Measurements from ENCODE around the gene EDC4.
A peak's percentile ranks its signal among the peaks of the same experiment; 100 is the strongest.

The EDC4 gene

GRCh38 chr16:67843343-67843765 is 29.5 kb upstream of the EDC4 start:
- no peaks in the 10 kb centered on the region for H3K36me3 Mint-ChIP-seq
- H3K9me3 Mint-ChIP-seq (ENCODE audit: low read depth): no peaks in the 10 kb centered on the region
- no peaks in the 10 kb centered on the region for H3K27me3 Mint-ChIP-seq
- peaks cover 46% of the 10 kb centered on the region for H3K4me1 Mint-ChIP-seq (ENCODE audit: low read depth)
- peak overlapping the region; percentile 92 for H3K27ac Mint-ChIP-seq
- H3K4me3 Mint-ChIP-seq: peak overlapping the region; percentile 91

GRCh38 chr16:67844497-67844896 is 28.4 kb upstream of the EDC4 start:
- peak overlapping the region; percentile 93 for H3K4me3 Mint-ChIP-seq
- H3K27me3 Mint-ChIP-seq: no peaks in the 10 kb centered on the region
- peaks cover 50% of the 10 kb centered on the region for H3K4me1 Mint-ChIP-seq (ENCODE audit: low read depth)
- H3K27ac Mint-ChIP-seq: peak overlapping the region; percentile 92
- H3K9me3 Mint-ChIP-seq (ENCODE audit: low read depth): no peaks in the 10 kb centered on the region
- H3K36me3 Mint-ChIP-seq: no peaks in the 10 kb centered on the region

- no peaks in the 10 kb centered on the region for H3K9me3 Mint-ChIP-seq (ENCODE audit: low read depth)
- H3K4me1 Mint-ChIP-seq (ENCODE audit: low read depth): peaks cover 51% of the 10 kb centered on the region
- H3K4me3 Mint-ChIP-seq: peak overlapping the region; percentile 93
Observed at GRCh38 chr16:67845291-67846062, 27.4 kb upstream of the EDC4 start.

GRCh38 chr16:67846063-67846319 is 26.9 kb upstream of the EDC4 start:
- no peaks in the 10 kb centered on the region for H3K36me3 Mint-ChIP-seq
- H3K27me3 Mint-ChIP-seq: no peaks in the 10 kb centered on the region
- peak overlapping the region; percentile 93 for H3K4me3 Mint-ChIP-seq
- no peaks in the 10 kb centered on the region for H3K9me3 Mint-ChIP-seq (ENCODE audit: low read depth)
- peak overlapping the region; percentile 89 for H3K27ac Mint-ChIP-seq
- H3K4me1 Mint-ChIP-seq (ENCODE audit: low read depth): peaks cover 54% of the 10 kb centered on the region

More at GRCh38 chr16:67845291-67846062, 27.4 kb upstream of the EDC4 start:
- H3K36me3 Mint-ChIP-seq: no peaks in the 10 kb centered on the region
- H3K27ac Mint-ChIP-seq: peak overlapping the region; percentile 89
- no peaks in the 10 kb centered on the region for H3K27me3 Mint-ChIP-seq

GRCh38 chr16:67846320-67847063 is 26.4 kb upstream of the EDC4 start, which contains the start of gene NUTF2:
Gene NUTF2 (plus strand): TSS chr16:67846933. CDS start chr16:67865131, 18,198 bp downstream.
- Mint-ChIP-seq H3K27me3 (no peaks in the 10 kb centered on the region), H3K4me3 (peak within 1 kb of the TSS; percentile 95), H3K9me3 (ENCODE audit: low read depth) (no peaks in the 10 kb centered on the region), H3K36me3 (no peaks in the 10 kb centered on the region), H3K27ac (peak within 1 kb of the TSS; percentile 89), H3K4me1 (ENCODE audit: low read depth) (peaks cover 52% of the 10 kb centered on the region)

- Mint-ChIP-seq H3K4me1 (ENCODE audit: low read depth) (peaks cover 49% of the 10 kb centered on the region), H3K9me3 (ENCODE audit: low read depth) (no peaks in the 10 kb centered on the region), H3K4me3 (peak within 1 kb of the TSS; percentile 95), H3K27me3 (no peaks in the 10 kb centered on the region), H3K27ac (peak within 1 kb of the TSS; percentile 85), H3K36me3 (no peaks in the 10 kb centered on the region)
Observed at GRCh38 chr16:67847064-67847861, 25.6 kb upstream of the EDC4 start, which contains the start of gene CENPT. Gene CENPT (minus strand): TSS chr16:67847693. CDS start chr16:67833859, 13,834 bp downstream.

- Mint-ChIP-seq H3K4me3 (peak overlapping the region; percentile 95), H3K27ac (peak overlapping the region; percentile 85), H3K36me3 (no peaks in the 10 kb centered on the region), H3K27me3 (no peaks in the 10 kb centered on the region), H3K9me3 (ENCODE audit: low read depth) (no peaks in the 10 kb centered on the region), H3K4me1 (ENCODE audit: low read depth) (peaks cover 47% of the 10 kb centered on the region)
Observed at GRCh38 chr16:67848118-67848517, 24.7 kb upstream of the EDC4 start.

GRCh38 chr16:67853670-67854069 is 19.2 kb upstream of the EDC4 start:
- no peak overlapping the region for H3K4me3 Mint-ChIP-seq
- H3K9me3 Mint-ChIP-seq (ENCODE audit: low read depth): no peaks in the 10 kb centered on the region
- peaks cover 38% of the 10 kb centered on the region for H3K4me1 Mint-ChIP-seq (ENCODE audit: low read depth)
- H3K36me3 Mint-ChIP-seq: no peaks in the 10 kb centered on the region
- H3K27me3 Mint-ChIP-seq: no peaks in the 10 kb centered on the region
- no peak overlapping the region for H3K27ac Mint-ChIP-seq

- no peak overlapping the region for H3K4me3 Mint-ChIP-seq
- H3K27me3 Mint-ChIP-seq: no peaks in the 10 kb centered on the region
- H3K36me3 Mint-ChIP-seq: no peaks in the 10 kb centered on the region
- H3K27ac Mint-ChIP-seq: no peak overlapping the region
- H3K9me3 Mint-ChIP-seq (ENCODE audit: low read depth): no peaks in the 10 kb centered on the region
- H3K4me1 Mint-ChIP-seq (ENCODE audit: low read depth): peaks cover 29% of the 10 kb centered on the region
Observed at GRCh38 chr16:67855789-67856188, 17.1 kb upstream of the EDC4 start.

GRCh38 chr16:67856927-67857546 is 15.8 kb upstream of the EDC4 start:
- H3K9me3 Mint-ChIP-seq (ENCODE audit: low read depth): no peaks in the 10 kb centered on the region
- H3K27ac Mint-ChIP-seq: no peak overlapping the region
- H3K4me3 Mint-ChIP-seq: no peak overlapping the region
- H3K4me1 Mint-ChIP-seq (ENCODE audit: low read depth): peaks cover 29% of the 10 kb centered on the region
- no peaks in the 10 kb centered on the region for H3K36me3 Mint-ChIP-seq
- H3K27me3 Mint-ChIP-seq: no peaks in the 10 kb centered on the region

- no peaks in the 10 kb centered on the region for H3K9me3 Mint-ChIP-seq (ENCODE audit: low read depth)
Observed at GRCh38 chr16:67857547-67858233, 15.2 kb upstream of the EDC4 start.

GRCh38 chr16:67858500-67858899 is 14.4 kb upstream of the EDC4 start:
- Mint-ChIP-seq H3K9me3 (ENCODE audit: low read depth) (no peaks in the 10 kb centered on the region), H3K27ac (peak overlapping the region; percentile 11), H3K27me3 (no peaks in the 10 kb centered on the region), H3K4me1 (ENCODE audit: low read depth) (peaks cover 29% of the 10 kb centered on the region), H3K4me3 (no peak overlapping the region), H3K36me3 (no peaks in the 10 kb centered on the region)

More at GRCh38 chr16:67857547-67858233, 15.2 kb upstream of the EDC4 start:
- Mint-ChIP-seq H3K27me3 (no peaks in the 10 kb centered on the region), H3K4me3 (no peak overlapping the region), H3K27ac (no peak overlapping the region), H3K4me1 (ENCODE audit: low read depth) (peaks cover 29% of the 10 kb centered on the region), H3K36me3 (no peaks in the 10 kb centered on the region)

GRCh38 chr16:67860589-67861398 is 12.1 kb upstream of the EDC4 start:
- Mint-ChIP-seq H3K36me3 (no peaks in the 10 kb centered on the region), H3K9me3 (ENCODE audit: low read depth) (no peaks in the 10 kb centered on the region), H3K4me1 (ENCODE audit: low read depth) (peaks cover 18% of the 10 kb centered on the region), H3K4me3 (no peak overlapping the region), H3K27ac (no peak overlapping the region), H3K27me3 (no peaks in the 10 kb centered on the region)
